CD14-positive monocyte (primary cell): ENCODE measurements around the gene IFNGR2. TPM values are rescaled to one million over a fixed set of nuclear protein-coding genes. Genes with fewer than 3 reads are reported as not detected.

Experiments used
- DNase-seq, 3 donors: peaks; one replicate each; pipeline ENCODE4 v3.0.0-alpha.2; 2011 to 2022
- H2AFZ ChIP-seq: 2 replicates; pipeline ENCODE4 v1.6.0; 2012; ENCODE audit warnings: mild to moderate bottlenecking, low read depth, low read length, inconsistent platforms; ENCODE audit not compliant: insufficient read depth, poor library complexity, severe bottlenecking
- H3K27ac ChIP-seq, 2 donors: 1 replicate in 1 of 2; 2 replicates in 1 of 2; pipeline ENCODE4 v1.5.1; 2012 to 2013; ENCODE audit warnings: low read length in 2 of 2, control low read depth in 1 of 2, inconsistent platforms in 1 of 2, low read depth in 1 of 2, mild to moderate bottlenecking in 1 of 2
- H3K27me3 ChIP-seq, 2 donors: one replicate each; pipeline versions ENCODE4 v1.6.0 to v1.6.1; 2011 to 2013; ENCODE audit warnings: low read length in 2 of 2; ENCODE audit not compliant: control insufficient read depth in 2 of 2, insufficient read depth in 2 of 2
- H3K36me3 ChIP-seq, 2 donors: replicated peaks in 1 of 2; 1 replicate in 1 of 2; 2 replicates in 1 of 2; pipeline versions ENCODE4 v1.5.1 to v1.6.1; 2012 to 2013; ENCODE audit warnings: low read length in 2 of 2, control low read depth in 1 of 2, inconsistent platforms in 1 of 2, mild to moderate bottlenecking in 1 of 2; ENCODE audit not compliant: insufficient read depth in 2 of 2, control insufficient read depth in 1 of 2
- H3K4me1 ChIP-seq, 2 donors: 1 replicate in 1 of 2; 2 replicates in 1 of 2; pipeline versions ENCODE4 v1.5.1 to v1.6.1; 2012 to 2013; ENCODE audit warnings: low read length in 2 of 2, control low read depth in 1 of 2, inconsistent platforms in 1 of 2, mild to moderate bottlenecking in 1 of 2, moderate library complexity in 1 of 2; ENCODE audit not compliant: insufficient read depth in 2 of 2, control insufficient read depth in 1 of 2
- H3K4me2 ChIP-seq: replicated peaks from 2 replicates; pipeline ENCODE3; 2012; ENCODE audit warnings: low read length, moderate library complexity, mild to moderate bottlenecking; ENCODE audit not compliant: poor library complexity, severe bottlenecking; ENCODE audit errors: extremely low read depth
- H3K4me3 ChIP-seq, 3 experiments: fragments of 200-600 bp in 1 of 3; sonication (generic) in 1 of 3; replicated peaks in 1 of 3; 1 replicate in 2 of 3; 2 replicates in 1 of 3; pipeline ENCODE4 v1.5.1; 2011 to 2013; ENCODE audit warnings: low read length in 3 of 3, mild to moderate bottlenecking in 3 of 3, control low read depth in 2 of 3, low read depth in 2 of 3, inconsistent platforms in 1 of 3, moderate library complexity in 1 of 3
- H3K79me2 ChIP-seq: 2 replicates; pipeline ENCODE4 v1.6.0; 2012; ENCODE audit warnings: mild to moderate bottlenecking, control low read depth, inconsistent platforms, low read length, moderate library complexity; ENCODE audit not compliant: insufficient read depth
- H3K9ac ChIP-seq: 2 replicates; pipeline ENCODE4 v1.6.0; 2017; ENCODE audit warnings: low read length, mild to moderate bottlenecking; ENCODE audit not compliant: insufficient read depth, poor library complexity, severe bottlenecking
- H3K9me3 ChIP-seq, 2 donors: replicated peaks in 1 of 2; 1 replicate in 1 of 2; 2 replicates in 1 of 2; pipeline versions ENCODE4 v1.5.1 to v1.6.1; 2012 to 2013; ENCODE audit warnings: low read length in 2 of 2, control low read depth in 1 of 2; ENCODE audit not compliant: control insufficient read depth in 1 of 2, insufficient read depth in 1 of 2
- H4K20me1 ChIP-seq: 2 replicates; pipeline ENCODE4 v1.6.0; 2012; ENCODE audit warnings: mild to moderate bottlenecking, low read length, control low read depth, moderate library complexity; ENCODE audit not compliant: insufficient read depth
- H3K27ac Mint-ChIP-seq, 7 donors: one replicate each; pipeline ENCODE4 v1.8.0; 2020; ENCODE audit warnings: mild to moderate bottlenecking in 7 of 7, mixed read lengths in 7 of 7, moderate library complexity in 6 of 7, inconsistent platforms in 2 of 7
- H3K27me3 Mint-ChIP-seq, 3 donors: one replicate each; pipeline ENCODE4 v1.8.0; 2021 to 2022; ENCODE audit warnings: low read depth in 3 of 3, mild to moderate bottlenecking in 3 of 3, mixed read lengths in 3 of 3, moderate library complexity in 3 of 3, inconsistent platforms in 1 of 3
- H3K36me3 Mint-ChIP-seq, 2 donors: one replicate each; pipeline ENCODE4 v1.8.0; 2020; ENCODE audit warnings: mixed read lengths in 2 of 2, inconsistent platforms in 1 of 2, mild to moderate bottlenecking in 1 of 2
- H3K4me1 Mint-ChIP-seq: one replicate; pipeline ENCODE4 v1.8.0; 2020; ENCODE audit warnings: mild to moderate bottlenecking, mixed read lengths
- H3K4me3 Mint-ChIP-seq, 2 donors: one replicate each; pipeline ENCODE4 v1.8.0; 2020; ENCODE audit warnings: mild to moderate bottlenecking in 2 of 2, mixed read lengths in 2 of 2, moderate library complexity in 1 of 2
- H3K9me3 Mint-ChIP-seq, 7 donors: one replicate each; pipeline ENCODE4 v1.8.0; 2020 to 2022; ENCODE audit warnings: mixed read lengths in 7 of 7, mild to moderate bottlenecking in 6 of 7, moderate library complexity in 6 of 7, inconsistent platforms in 2 of 7
- CTCF ChIP-seq: fragments of 200-600 bp; IDR thresholded peaks from one replicate; pipeline ENCODE4 v1.8.0; 2022; ENCODE audit warnings: antibody characterized with exemption, mild to moderate bottlenecking
- WGBS: methylation state at CpG from one replicate; pipeline ENCODE4 v1.1.5; 2013; ENCODE audit warnings: missing lambda C conversion rate; ENCODE audit not compliant: insufficient coverage; 5-methylcytosine and 5-hydroxymethylcytosine counted together
- intact Hi-C, 2 donors: fragments of 100-400 bp; cut with micrococcal nuclease; formaldehyde crosslinking; loops; one replicate each; pipeline versions ENCODE4 v1.15.0 to v1.15.1; 2023
- polyA plus RNA-seq, 3 donors: library from polyadenylated mRNA; depleted of rRNA in 1 of 3; unstranded in 2 of 3; stranded (reverse) in 1 of 3; fragments of 300-500 nt in 2 of 3; fragments of >200 nt in 1 of 3; fragmentation: Illumina TruSeq in 2 of 3; gene quantifications; 1 replicate in 2 of 3; 2 replicates in 1 of 3; pipeline ENCODE4 v1.2.3, GENCODE V29; 2012 to 2021

IFNGR2 gene
- polyA plus RNA-seq, 3 donors, result 204 to 324 (median 260) TPM

- H3K36me3 Mint-ChIP-seq, result peaks cover 2 to 5% of the 10 kb centered on the region in 2 donors
- intact Hi-C loops, result loop anchor here (1.0 to 2.0 kb wide), 3 partner anchors 9 to 20 kb away; partner anchors contain the start of gene IFNGR2 (in 1 of the 2)
- Histone ChIP-seq H3K4me2 (peak overlapping the region; percentile 62), H2AFZ (no peak overlapping the region), H3K4me1 (peaks cover 94 to 100% of the 10 kb centered on the region in 2 donors), H4K20me1 (no peaks in the 10 kb centered on the region), H3K27ac (peak overlapping the region; percentile 97 to 100), H3K9ac (peak overlapping the region; percentile 80), H3K36me3 (no peaks in the 10 kb centered on the region), H3K79me2 (peaks cover 24% of the 10 kb centered on the region), H3K9me3 (no peaks in the 10 kb centered on the region), H3K4me3 (peak overlapping the region in 2 of 3 experiments; percentile 29 to 59), H3K27me3 (no peaks in the 10 kb centered on the region)
- peak; percentile 98 to 100 (median 98) for DNase-seq
- H3K27me3 Mint-ChIP-seq, result no peaks in the 10 kb centered on the region
- no peaks in the 10 kb centered on the region for H3K9me3 Mint-ChIP-seq
- no peak for TF ChIP-seq CTCF
- peak overlapping the region; percentile 71 to 91 for H3K4me3 Mint-ChIP-seq
- WGBS, result 0% methylated on average over 13 of the region's 20 CpGs
- H3K4me1 Mint-ChIP-seq, result peaks cover 90% of the 10 kb centered on the region
- peak overlapping the region; percentile 98 to 100 (median 100) for H3K27ac Mint-ChIP-seq
Measured at GRCh38 chr21:33383056-33383888, 19.9 kb upstream of the IFNGR2 start.

GRCh38 chr21:33384841-33385331, 18.3 kb upstream of the IFNGR2 start:
- Mint-ChIP-seq H3K4me3 (no peak overlapping the region), H3K27me3 (no peaks in the 10 kb centered on the region)
- 96% methylated on average over 4 of the region's 17 CpGs for WGBS

More at GRCh38 chr21:33384841-33385331, 18.3 kb upstream of the IFNGR2 start:
- DNase-seq, result no peak
- Mint-ChIP-seq H3K36me3 (peaks cover 2 to 7% of the 10 kb centered on the region in 2 donors), H3K27ac (peak overlapping the region in 5 of 7 donors; percentile 60 to 100 (median 99)), H3K4me1 (peaks cover 86% of the 10 kb centered on the region), H3K9me3 (no peaks in the 10 kb centered on the region)
- Histone ChIP-seq H3K27ac (peak overlapping the region; percentile 3 to 97), H2AFZ (no peak overlapping the region), H3K9ac (no peak overlapping the region), H3K27me3 (no peaks in the 10 kb centered on the region), H4K20me1 (no peaks in the 10 kb centered on the region), H3K79me2 (peaks cover 30% of the 10 kb centered on the region), H3K4me3 (no peak overlapping the region), H3K36me3 (no peaks in the 10 kb centered on the region), H3K4me1 (peaks cover 94 to 100% of the 10 kb centered on the region in 2 donors), H3K4me2 (no peak overlapping the region), H3K9me3 (no peaks in the 10 kb centered on the region)
- TF ChIP-seq CTCF, result no peak
- intact Hi-C loops, result no loop called here
